Hematopoietic multipotent progenitor cell treated with erythropoietin and hydrocortisone succinate and interleukin-3 and kit ligand, for 4 days (in vitro differentiated cells): ENCODE data around the gene EPGN.
A peak's percentile ranks its signal among the peaks of the same experiment; 100 is the strongest.

Experiments used
- DNase-seq: peaks from one replicate; pipeline ENCODE4 v3.0.0-alpha.2; 2015

The EPGN gene, protein sequence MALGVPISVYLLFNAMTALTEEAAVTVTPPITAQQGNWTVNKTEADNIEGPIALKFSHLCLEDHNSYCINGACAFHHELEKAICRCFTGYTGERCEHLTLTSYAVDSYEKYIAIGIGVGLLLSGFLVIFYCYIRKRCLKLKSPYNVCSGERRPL

DNA sequence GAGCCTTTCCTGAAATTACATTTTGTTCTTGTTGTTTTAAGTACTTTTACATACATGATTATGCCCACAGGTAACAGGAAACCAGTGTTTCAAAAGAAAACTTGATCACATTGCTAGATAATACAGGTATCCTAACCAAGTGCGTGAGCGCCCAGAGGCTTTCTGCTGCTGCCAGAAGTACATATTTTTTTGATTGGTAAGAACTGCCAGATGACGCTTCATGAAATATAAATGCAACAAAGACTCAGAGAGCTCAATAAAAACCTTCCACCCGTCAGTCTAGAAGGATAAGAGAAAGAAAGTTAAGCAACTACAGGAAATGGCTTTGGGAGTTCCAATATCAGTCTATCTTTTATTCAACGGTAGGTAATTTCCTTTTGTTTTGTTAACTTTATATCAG is at the start of gene EPGN:
Gene EPGN (plus strand): TSS at position 256 of the 400 bp plus-strand sequence. CDS start 64 bp downstream, at position 320.
- DNase-seq, result no peak

DNA sequence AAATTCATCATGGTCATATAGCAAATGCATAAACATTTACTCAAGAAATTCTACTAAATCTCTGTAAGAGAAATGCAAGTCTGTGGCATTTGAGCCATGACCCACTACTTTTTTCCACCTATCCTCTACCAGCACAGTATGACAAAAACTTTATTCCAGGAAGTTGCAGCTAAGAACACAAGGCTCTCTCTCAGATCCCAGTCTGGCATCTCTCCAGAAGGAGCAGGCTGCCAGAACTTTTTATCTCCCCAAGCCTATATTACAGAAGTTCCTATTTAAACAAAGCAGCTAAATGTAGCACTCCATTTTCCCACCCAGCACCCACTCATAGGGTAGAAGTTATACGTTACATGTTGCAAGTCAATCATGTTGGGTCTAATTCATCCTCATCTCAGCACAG is 49.3 kb upstream of the EPGN start:
- DNase-seq, result peak; percentile 61

DNA sequence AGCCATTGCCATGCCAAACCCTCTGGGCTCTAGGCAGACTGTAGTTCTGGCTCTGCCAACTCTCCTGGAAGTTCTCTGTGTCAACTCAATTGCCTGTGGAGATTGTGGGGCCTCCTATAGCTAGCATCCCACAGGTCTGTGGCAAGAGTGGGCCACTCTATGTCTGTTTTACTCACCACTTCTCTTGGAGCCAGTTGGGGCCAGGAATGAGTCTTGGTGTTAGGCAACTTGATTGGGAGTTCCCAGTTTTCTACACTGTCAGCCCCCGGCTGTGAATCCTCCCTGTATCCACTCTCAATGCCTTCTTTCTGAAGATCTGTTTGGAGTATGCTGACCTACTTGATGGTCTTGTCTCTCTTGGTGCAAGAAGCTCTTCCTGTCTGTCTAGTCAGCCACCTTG is 48.2 kb upstream of the EPGN start:
- no peak for DNase-seq

DNA sequence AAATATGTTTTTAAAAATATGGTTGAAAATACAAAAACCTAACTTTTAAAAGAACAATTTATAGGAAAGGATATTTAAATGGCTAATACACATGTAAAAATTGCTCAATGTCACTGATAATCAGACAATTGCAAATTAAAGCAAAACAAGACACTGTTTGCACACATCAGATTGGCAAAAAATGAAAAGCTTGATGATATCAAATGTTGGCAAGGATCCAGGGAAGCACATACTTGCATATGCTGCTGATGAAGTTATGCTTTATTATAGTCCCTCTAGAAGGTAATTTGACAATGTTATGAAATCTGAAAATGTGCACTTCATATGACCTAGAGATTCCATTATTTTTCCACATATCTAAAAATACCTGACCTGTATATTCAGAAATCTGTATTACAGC is 45.7 kb upstream of the EPGN start:
- peak; percentile 51 for DNase-seq

DNA sequence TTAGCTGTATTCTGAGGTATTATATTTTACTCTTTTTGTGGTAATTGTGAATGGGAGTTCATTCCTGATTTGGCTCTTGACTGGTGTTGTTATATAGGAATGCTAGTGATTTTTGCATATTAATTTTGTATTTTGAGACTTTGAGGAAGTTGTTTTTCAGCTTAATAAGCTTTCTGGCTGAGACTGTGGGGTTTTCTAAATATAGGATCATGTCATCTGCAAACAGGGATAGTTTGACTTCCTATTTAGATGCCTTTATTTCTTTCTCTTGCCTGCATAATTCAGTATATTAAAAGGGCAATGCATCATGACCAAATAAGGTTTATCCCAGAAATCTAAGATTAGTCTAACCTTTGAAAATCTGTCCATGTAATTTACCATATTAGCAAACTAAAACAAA is 44.7 kb upstream of the EPGN start:
- no peak for DNase-seq

DNA sequence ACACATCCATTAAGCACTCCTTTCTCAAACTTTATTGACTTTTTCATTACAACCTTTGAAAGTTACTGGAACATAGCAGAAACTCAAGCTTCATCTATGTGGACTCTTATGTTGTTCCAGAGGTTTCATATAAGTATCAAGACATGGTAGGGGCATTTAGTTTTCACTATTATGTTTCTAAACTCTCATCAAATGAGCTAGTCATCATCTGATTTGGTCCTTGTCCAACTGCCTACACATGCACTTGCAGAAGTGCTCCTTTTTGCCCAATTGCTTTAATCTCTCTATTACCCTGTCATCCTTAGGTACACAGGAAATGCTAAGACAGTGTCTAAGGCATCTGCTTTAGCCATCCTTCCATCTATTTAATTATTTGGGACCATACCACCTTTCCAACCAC is 42.2 kb upstream of the EPGN start:
- DNase-seq, result no peak

DNA sequence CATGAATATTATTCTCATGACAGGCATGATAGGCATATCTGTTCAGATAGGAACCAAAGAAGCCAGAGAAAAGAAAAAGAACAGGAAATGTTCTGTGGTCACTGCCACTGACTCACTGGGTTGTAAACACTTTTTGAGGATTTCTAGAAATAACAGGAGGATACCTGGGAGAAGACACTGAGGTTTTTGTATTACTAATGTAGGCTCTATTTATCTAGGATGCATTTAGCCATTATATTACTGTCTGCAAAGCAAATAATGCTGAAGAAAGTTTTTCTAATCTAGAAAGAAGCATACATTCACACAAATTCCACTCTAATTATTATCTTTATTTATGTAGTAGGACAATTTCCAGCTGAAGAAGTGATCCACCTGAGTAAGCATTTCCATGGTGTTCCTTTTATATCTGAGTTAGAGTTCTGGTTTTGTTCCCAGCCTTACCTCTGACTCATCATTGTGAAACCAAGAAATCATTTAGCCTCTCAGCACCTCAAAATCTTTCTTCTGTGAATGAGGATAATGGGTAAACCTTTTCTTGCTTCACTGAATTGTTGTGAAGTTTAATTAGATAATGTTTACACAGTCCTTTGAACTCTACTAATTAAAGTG is 40.2 kb upstream of the EPGN start:
- DNase-seq, result peak; percentile 38

DNA sequence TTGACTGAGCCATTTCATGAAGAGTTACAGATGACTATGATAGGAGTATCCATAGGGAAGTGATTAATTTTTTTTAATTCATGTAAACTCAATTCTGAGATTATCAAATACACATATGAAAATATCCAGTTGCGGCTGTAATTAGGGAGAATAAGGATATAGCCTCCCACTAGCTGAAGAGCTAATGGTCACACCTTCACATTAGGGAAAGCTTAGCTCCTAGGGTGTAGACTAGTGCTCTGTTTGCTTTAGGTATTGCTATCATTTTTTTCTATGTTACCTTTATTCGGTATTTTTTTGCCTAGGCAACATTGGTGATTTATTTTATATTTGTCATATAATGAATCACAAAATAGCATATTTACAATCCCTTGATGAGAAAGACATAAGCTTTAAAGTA is 39.6 kb upstream of the EPGN start:
- DNase-seq, result no peak

DNA sequence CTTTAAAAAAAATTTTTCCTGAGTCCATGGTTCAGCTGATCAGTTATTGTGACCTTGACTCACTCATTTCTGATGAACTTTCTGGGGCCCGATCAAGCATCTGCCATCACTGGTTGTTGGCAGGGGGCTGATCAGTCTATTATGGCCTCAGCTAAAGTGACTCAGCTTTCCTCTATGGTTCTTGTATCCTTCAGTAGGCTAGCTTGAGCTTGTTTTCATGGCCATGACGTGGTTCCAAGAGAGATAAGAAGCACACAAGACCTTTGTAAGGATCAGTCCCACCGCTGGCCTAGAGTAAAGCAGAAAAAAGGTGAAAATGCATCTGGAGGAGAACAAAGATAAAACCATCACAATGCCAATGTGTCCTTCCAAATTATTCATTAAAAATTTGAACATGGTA is 29.8 kb upstream of the EPGN start:
- DNase-seq, result no peak

DNA sequence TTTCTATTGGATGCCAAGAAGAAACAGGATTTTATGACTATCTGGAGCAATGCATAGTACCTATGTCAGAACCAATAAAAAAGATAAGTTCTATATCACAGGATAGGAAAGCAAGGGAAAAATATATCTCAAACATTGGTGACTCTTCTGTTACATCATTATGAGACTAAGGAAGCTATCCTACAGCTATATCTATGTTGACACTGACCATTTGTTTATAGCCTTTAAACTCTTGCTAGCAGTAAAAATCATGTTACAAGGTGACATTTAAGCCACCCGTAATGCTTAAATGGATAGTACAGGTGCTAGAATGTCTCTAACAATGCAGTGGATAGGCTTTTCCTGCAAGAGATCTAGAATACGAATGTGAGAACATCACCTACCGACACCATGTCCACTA is 28.6 kb upstream of the EPGN start:
- no peak for DNase-seq

DNA sequence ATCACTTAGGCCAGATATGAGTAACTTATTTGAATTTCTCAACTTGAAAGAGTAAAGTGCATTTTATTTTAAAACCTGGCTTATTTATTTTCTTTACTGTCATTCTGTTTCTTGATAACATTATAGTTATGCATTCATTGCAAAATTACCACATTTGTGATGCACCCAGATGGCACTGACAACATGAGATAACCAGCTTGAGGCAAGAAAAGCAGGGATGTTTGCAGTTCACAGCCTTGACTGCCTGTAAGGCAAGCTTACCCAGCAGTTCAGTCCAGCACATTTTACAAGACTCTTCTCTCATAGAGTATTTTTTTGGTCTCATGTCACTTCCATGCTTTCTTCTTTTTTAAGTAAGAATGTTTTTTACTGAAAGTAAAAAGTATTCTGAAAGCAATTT is 25.3 kb upstream of the EPGN start:
- DNase-seq, result peak; percentile 72

DNA sequence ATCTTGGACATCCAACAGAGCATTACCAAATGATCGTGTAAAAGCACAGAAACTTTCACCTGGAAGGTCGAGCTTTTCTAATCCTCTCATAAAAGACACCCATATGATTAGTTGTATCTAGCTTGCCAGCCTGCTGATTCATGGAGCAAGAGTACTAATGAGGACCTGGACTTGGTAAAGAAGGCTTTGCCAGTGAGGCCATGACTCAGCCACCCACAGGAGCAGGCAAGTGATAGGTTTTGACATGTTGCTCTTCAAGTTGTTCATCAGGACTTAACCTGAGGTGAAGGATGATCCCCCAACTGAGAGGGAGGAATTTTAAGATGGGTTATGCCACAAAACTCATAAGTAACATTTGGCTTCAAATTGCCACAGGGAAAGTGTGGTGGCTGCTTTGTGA is 24.7 kb upstream of the EPGN start:
- DNase-seq, result peak; percentile 57

DNA sequence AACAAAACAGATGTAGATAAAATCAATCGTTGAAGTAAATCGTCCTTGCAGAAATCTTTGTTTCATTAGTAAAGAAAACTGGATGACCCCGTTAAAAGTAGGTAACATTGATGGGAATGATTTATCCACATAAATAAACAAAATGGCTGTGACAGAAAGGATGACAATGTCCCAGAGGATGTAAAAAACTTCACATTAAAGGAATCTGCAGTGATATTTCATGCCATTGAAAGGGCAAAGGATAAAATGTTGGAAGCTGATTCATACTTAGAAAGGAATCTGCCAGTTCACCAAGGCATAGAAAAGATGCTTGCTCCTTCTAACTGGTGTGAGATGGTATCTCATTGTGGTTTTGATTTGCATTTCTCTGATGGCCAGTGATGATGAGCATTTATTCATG is 24.2 kb upstream of the EPGN start:
- no peak for DNase-seq

DNA sequence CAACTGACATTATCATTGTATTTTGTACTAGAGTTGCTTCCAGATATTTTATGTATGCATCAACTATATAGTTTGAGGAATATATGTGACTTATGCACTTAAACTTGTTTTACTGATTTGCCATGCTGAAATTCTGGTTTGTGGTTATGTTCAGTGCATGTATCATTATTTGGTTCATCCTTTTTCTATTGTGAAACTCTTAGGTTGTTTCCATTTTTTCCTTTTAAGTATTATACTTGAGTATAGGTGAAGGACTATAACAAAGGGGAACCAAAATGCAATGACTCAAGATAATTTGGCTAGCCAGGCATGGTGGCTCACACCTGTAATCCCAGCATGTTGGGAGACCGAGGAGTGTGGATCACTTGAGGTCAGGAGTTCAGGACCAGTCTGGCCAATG is 21.1 kb upstream of the EPGN start:
- no peak for DNase-seq

DNA sequence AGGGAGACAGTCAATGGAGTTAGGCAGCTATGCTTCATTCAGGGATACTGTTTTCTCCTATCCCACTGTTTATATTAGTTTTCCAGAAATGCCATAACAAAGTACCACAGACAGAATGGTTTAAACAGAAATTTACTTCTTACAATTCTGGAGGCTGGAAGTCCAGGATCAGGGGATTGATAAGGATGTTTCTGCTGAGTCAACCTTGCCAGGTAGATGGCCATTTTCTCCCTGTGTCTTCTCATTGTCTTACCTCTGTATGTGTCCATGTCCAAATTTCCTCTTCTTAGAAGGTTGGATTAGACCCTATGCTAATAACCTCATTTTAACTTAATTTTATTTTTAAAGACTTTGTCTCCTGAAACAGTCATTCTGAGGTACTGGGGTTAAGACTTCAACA is 20.5 kb upstream of the EPGN start:
- no peak for DNase-seq

DNA sequence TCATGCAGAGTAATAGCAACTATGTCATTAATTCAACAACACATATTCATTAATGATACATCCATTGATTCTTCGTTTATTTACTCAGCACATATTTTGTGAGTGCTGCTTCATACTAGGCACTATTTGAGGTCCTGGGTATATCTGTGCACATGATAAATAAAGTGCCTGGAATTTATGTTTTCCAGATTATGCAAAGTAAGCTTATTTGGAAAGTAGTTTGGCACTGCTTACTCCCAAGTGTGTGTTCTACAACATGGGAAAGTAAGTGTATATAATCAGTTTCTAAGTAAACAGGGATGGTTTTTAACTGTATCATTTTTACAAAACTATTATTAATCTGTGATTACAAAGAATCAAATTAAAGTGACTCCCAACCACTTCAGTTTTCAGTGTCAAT is 16.8 kb upstream of the EPGN start:
- no peak for DNase-seq

DNA sequence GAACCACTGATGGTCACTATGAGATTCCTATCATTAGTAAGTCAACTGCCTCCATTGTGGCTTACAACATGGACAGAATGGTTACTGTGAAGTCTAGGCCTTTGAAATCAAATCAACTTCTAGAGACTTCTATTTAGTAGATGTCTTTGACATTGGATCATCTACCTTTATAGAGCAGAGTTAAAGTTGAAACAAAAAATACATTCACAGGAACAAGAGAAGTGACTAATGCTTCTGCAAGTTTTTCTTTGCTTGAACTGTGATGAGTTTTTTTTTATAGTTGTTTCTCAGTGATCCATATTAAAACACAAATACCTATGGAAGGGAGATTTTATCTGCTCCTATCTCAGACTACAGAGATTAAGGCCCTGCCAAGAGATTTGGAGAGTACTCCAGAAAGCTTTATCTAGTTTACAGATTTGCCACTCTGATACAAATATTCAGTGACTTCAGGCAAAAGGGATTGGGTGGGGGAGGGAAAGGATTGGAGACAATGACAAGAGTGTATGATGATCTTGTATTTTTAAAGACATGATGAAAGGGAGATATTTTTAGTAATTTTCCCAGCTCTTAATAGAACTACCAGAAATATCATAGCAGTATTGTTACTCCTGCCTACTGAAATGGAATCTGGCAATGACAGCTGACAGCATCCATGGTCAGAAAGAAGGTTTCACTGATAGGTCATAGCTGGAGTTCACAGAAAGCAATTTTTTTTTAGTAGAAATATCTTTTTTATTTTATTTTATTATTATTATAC is 16.0 kb upstream of the EPGN start:
- no peak for DNase-seq

DNA sequence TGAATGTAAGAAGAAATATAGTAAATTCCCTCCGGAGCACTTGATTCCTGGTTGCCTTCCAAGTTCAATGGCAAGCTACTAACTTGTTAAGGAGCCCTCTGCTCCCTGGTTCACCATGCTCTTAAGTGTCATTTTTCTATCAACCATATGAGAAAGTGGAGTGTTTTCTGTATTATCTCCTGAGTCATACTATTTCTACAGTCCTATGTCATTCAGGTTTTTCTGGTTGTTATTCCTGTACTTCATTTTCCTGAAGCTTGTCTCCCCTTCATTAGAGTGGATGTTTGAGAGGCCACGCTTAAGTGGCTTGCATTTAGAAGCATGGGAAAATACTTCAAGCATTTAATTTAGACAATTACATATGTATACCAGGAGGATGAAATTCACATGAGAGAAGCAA is 14.7 kb upstream of the EPGN start:
- no peak for DNase-seq

DNA sequence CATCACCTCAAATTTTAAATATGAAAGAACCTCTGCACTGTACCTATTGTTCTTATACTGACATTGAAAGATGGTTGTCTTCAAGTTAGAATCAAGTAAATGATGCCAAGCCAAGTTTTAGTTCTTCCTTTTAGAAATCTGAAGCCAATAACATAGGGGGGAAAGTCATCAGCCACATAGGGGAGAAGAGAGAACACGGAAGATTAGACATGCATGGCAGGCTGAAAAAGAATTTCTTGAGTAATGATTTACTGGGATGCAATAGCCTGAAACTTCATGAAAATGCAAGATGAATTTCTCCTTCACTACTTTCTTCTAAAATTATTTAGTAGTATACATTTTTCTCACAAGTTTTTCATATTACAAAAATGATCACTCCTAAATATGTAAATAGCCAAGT is 13.6 kb upstream of the EPGN start:
- DNase-seq, result no peak

DNA sequence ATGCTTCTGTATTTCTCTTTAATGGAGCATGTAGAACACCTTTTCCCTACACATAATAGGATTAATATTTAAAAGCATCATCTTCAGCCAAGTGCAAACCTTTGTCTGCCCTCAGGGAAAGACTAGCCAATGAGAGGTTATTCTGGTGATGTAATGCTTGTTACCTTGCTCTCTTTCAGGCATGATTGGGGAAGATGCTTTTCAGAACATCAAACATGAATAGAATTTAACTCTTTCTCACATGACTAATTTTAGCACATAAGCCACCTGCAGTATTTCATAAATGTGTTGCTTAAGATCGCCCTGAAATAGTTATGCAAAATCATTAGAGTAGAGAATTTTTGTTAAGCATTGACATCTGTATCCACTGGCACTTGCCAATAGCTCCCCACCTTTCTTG is 10.7 kb upstream of the EPGN start:
- DNase-seq, result no peak

DNA sequence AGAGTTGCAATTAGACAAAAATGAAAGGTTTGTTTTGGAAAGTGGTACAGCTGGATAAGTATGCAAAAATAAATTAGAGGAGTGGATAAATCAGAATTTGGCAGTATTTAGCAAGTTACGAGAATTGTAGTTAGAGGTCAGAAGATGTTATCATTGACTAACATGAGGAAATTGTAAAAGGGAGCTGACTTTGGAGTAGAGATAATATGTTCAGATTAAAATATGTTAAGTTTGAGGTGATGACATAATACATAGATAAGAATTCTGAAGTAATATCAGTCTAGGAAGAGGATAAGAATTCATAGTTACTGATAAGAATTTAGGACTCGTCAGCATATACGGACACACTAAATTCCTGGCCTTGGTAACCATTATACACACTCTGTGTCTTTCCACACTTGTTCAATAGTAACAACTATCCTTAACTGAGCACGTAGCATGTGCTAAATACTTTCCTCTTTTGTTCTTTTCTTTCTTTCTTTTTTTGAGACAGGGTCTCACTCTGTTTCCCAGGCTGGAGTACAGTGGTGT is 4.1 kb upstream of the EPGN start:
- DNase-seq, result peak; percentile 58

DNA sequence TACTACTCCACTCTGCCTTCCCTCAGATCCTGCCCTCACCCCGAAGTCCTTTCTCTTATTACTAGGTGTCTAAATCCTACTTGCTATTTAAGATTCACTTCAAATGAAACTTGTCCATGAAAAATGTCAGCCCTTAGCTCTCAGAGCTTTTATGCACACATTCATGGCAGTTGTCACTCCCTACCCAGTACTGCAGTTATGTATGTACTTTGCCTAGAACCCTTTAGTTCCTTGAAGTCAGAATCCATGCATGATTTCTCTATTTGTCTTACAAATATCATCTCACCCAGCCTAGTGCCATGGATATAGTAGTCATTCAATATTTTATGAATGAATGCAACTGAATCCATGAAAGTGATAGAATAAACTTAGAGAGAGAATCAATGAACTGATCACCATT is 3.3 kb upstream of the EPGN start:
- DNase-seq, result no peak

DNA sequence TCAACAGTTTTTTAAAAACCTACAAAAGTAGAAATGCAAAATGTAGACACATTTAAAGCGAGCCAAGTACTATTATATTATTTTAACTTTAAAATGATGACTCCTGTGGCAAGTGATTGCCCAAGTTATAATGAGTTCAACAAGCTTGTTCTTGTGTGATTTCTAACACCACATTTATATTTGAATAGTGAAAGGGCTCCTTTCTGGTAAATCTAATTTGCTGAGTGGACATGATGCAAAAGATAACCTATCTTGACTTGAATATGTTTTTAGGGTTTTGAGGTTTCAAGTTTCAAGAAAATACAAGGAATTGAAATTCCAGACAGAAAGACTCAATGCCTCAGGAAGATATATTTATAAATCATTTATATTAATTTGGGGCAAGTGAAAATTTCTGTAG is 1.1 kb upstream of the EPGN start:
- no peak for DNase-seq

DNA sequence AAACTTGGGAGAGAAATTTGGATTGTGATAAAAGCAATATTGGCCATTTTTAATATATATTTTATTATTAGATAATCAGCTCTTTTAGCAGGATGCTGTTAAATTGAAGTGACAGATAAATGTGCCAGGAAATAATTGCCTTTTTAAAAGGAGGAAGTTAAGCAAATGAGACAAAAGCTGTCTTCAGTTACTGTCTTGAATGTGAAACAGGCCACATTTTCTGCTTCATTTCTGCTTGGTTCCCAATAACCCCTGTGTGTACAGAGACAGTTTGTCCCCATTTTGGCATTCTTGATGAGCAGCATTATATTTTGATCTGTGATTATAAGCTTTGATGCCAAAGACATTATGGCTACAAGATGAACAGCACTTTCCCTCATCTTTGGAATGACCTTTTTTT is 953 bp downstream of the EPGN start:
- DNase-seq, result peak; percentile 50
